HG03095 (cell line): Measurements from ENCODE around the gene ANTXR1.
"Not testable (repeated sequence)": the region's sequence is repeated elsewhere in the genome, so short reads cannot be mapped to it uniquely, and the experiment has no call there.

Experiments used
- ATAC-seq: cut with Tn5 transposase; IDR thresholded peaks from one replicate; pipeline ENCODE4 v1.9.1; 2021; ENCODE audit warnings: moderate library complexity; ENCODE audit not compliant: unreplicated experiment

ANTXR1 gene

GRCh38 chr2:69223759-69224511 is 211.0 kb downstream of the ANTXR1 start:
- no peak for ATAC-seq

DNA sequence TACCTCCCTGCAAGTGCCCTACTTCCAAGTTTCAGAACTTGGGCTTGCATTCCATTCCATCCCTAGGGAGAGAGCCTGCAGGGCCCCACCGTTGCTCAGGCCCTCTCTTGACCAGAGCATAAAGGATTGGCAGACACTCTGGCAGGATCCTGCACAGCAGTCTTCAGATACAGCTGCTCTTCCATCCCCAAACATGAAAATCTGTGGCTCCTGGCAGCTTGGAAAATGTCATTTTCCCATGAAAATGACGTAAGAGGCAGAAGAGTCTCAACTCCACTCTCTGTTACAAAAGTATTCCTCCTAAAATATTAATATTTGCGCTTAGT is 211.5 kb downstream of the ANTXR1 start:
- no peak for ATAC-seq

DNA sequence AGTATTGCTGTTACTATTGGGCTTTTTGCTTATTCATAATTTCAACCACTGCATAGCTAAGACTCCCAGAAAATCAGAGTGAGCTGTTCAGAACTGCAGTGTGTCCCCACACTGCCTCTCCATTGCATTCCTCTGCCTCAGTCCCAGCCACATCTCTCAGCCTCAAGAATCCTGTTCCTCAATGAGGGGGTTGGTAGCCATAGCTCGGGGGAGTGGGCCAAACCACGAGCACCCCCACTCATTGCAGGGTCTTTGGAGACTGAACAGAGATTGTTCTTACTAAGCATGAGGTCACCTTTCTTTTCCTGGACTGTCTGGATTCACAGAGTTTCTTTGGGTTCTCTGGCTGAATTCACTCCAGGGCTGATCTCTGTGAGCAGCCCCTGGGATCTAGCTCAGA is 213.0 kb downstream of the ANTXR1 start:
- no peak for ATAC-seq

GRCh38 chr2:69226903-69227302 is 213.9 kb downstream of the ANTXR1 start:
- no peak for ATAC-seq

GRCh38 chr2:69227716-69228115 is 214.7 kb downstream of the ANTXR1 start:
- ATAC-seq, result no peak

DNA sequence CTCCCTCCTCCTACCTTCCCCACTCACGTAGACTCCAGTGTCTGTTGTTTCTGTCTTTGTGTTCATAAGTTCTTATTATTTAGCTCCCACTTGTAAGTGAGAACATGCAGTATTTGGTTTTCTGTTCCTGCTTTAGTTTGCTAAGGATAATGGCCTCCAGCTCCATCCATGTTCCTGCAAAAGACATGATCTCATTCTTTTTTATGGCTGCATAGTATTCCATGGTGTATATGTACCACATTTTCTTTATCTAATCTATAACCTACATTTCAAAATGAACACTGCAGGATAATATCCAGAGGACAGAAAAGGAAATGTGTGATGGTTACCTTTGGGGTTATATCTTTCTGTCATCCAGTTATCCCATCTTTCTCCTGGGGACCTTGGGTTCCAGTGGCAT is 218.0 kb downstream of the ANTXR1 start:
- not testable (repeated sequence) for ATAC-seq

- ATAC-seq, result no peak
These were observed 218.8 kb downstream of the ANTXR1 start for GRCh38 chr2:69231612-69232277.

DNA sequence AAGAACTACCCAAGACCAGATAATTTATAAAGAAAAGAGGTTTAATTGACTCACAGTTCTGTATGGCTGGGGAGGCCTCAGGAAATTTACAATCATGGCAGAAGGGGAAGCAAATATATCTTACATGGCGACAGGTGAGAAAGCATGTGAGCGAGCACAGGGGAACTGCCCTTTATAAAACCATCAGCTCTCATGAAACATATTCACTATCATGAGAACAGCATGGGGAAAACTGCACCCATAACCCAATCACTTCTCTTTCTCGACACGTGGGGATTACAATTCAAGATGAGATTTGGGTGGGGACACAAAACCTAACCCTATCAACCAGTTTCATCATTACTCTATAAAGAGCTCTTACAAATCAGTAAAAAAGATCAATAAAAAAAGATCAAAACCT is 222.9 kb downstream of the ANTXR1 start:
- not testable (repeated sequence) for ATAC-seq

DNA sequence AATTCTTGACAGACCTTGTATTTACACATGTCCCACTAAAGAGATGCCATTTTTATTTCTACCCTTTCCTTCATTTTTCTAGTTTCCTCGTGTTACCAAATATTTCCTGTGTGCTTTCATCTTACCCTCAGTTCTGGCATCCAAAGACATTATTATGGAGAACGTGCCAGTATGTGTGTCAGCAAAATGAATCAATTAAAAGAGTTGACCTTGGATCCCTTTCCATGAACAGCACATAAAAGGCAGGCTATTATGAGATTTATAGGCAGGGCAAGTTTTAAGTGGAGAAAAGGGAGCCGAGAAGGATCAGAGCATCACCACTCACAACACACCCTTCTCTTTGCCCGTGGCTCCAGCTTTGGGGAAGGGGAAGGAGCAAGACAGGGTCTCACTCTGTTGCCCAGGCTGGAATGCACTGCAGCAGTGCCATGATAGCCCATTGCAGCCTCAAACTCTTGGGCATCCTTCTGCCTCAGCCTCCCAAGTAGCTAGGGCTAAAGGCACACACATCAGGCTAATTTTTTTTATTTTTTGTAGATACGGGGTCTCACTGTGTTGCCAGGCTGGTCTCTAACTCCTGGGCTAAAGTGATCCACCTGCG is 224.2 kb downstream of the ANTXR1 start:
- no peak for ATAC-seq

GRCh38 chr2:69238449-69239031 is 225.6 kb downstream of the ANTXR1 start:
- no peak for ATAC-seq

GRCh38 chr2:69241093-69241492 is 228.1 kb downstream of the ANTXR1 start:
- no peak for ATAC-seq

- no peak for ATAC-seq
These were observed 228.9 kb downstream of the ANTXR1 start for GRCh38 chr2:69241664-69242514.

DNA sequence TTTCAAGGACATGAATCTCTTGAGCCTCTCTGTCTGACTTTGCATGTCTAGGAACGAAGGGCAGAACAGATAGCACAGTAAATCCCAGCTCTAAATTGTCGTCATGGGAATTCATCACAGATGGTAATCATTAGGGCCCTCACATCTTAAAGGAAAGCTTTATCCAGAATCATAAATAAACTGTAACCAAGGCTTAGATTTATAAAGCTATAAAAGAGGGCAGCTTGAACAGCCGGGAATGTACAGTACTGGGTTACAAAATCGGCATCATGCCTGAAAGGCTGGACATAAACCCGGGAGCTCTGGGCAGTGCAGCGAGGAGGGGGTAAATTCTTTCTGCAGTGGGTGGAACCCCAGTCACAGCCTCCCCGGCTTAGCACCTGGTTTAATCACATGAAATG is 229.7 kb downstream of the ANTXR1 start:
- no peak for ATAC-seq

GRCh38 chr2:69243652-69244051 is 230.7 kb downstream of the ANTXR1 start:
- ATAC-seq, result no peak

- no peak for ATAC-seq
These were observed 231.9 kb downstream of the ANTXR1 start for GRCh38 chr2:69244882-69245281.

GRCh38 chr2:69247583-69247982 is 234.6 kb downstream of the ANTXR1 start:
- ATAC-seq, result no peak

GRCh38 chr2:69248232-69248631 is 235.3 kb downstream of the ANTXR1 start:
- ATAC-seq, result no peak

- no peak for ATAC-seq
These were observed 238.0 kb downstream of the ANTXR1 start for GRCh38 chr2:69250981-69251380.

DNA sequence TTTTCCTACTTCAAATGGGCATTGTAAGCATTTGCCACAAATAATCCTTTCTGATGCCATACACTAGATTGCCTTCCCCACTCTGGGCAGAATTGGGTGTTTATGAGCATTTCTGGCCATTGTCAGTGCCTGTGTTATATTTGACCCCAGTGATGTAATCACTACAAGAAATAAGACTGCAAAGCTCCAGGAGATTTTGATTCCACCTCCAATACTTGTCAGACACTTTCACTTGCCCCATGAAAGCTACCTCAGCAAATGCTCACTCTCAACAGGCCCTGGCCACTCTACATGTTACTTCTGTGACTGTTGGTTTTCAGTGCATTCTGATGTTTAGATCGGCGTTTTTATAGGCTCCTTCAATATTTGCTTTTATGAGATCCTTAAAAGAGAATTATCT is 239.0 kb downstream of the ANTXR1 start:
- no peak for ATAC-seq

GRCh38 chr2:69253112-69253511 is 240.1 kb downstream of the ANTXR1 start:
- no peak for ATAC-seq
